Stimulated activated CD8-positive, alpha-beta memory T cell treated with anti-CD3 and anti-CD28 coated beads, Interleukin-12 subunit alpha, Interleukin-12 subunit beta, amount 100 ng/mL, for 24 hours (primary cell): ENCODE data around the gene KIF3B.
"Not testable (repeated sequence)": the region's sequence is repeated elsewhere in the genome, so short reads cannot be mapped to it uniquely, and the experiment has no call there.

Experiments used
- DNase-seq: peaks from one replicate; pipeline ENCODE4 v3.0.0-alpha.2; 2020; ENCODE audit errors: extremely low read depth

The KIF3B gene

GRCh38 chr20:32277361-32278198 is at the start of gene KIF3B:
TSS of gene KIF3B (plus strand) at chr20:32277651. CDS start at chr20:32309778, 32,127 bp downstream.
- DNase-seq: peak; percentile 80

GRCh38 chr20:32227744-32228688 is 49.4 kb upstream of the KIF3B start:
- DNase-seq: no peak

GRCh38 chr20:32229251-32229747 is 48.2 kb upstream of the KIF3B start:
- no peak for DNase-seq

- DNase-seq: no peak
Observed at GRCh38 chr20:32230707-32231106, 46.7 kb upstream of the KIF3B start.

GRCh38 chr20:32231245-32231644 is 46.2 kb upstream of the KIF3B start:
- DNase-seq: no peak

- no peak for DNase-seq
Observed at GRCh38 chr20:32231847-32232246, 45.6 kb upstream of the KIF3B start.

- no peak for DNase-seq
Observed at GRCh38 chr20:32232326-32232886, 45.0 kb upstream of the KIF3B start.

GRCh38 chr20:32233286-32233685 is 44.2 kb upstream of the KIF3B start:
- no peak for DNase-seq

- no peak for DNase-seq
Observed at GRCh38 chr20:32234135-32234808, 43.2 kb upstream of the KIF3B start.

GRCh38 chr20:32235331-32236047 is 42.0 kb upstream of the KIF3B start:
- no peak for DNase-seq

GRCh38 chr20:32236048-32236533 is 41.4 kb upstream of the KIF3B start:
- DNase-seq: no peak

- no peak for DNase-seq
Observed at GRCh38 chr20:32236819-32237218, 40.6 kb upstream of the KIF3B start.

- DNase-seq: no peak
Observed at GRCh38 chr20:32237419-32237818, 40.0 kb upstream of the KIF3B start.

- no peak for DNase-seq
Observed at GRCh38 chr20:32238483-32239425, 38.7 kb upstream of the KIF3B start.

GRCh38 chr20:32240205-32240604 is 37.2 kb upstream of the KIF3B start:
- no peak for DNase-seq

GRCh38 chr20:32241807-32242206 is 35.6 kb upstream of the KIF3B start:
- no peak for DNase-seq

GRCh38 chr20:32244150-32244823 is 33.2 kb upstream of the KIF3B start:
- no peak for DNase-seq

GRCh38 chr20:32244959-32245358 is 32.5 kb upstream of the KIF3B start:
- no peak for DNase-seq

- not testable (repeated sequence) for DNase-seq
Observed at GRCh38 chr20:32246208-32246607, 31.2 kb upstream of the KIF3B start.
